Kidney glomerular epithelial cell (primary cell): ENCODE measurements around the gene IGDCC3.
A peak's percentile ranks its signal among the peaks of the same experiment; 100 is the strongest.
"Not testable (repeated sequence)": the region's sequence is repeated elsewhere in the genome, so short reads cannot be mapped to it uniquely, and the experiment has no call there.

Experiments
- DNase-seq: peaks from one replicate; lab custom pipeline; 2025; lab: John Stamatoyannopoulos, UW

Gene IGDCC3

GRCh38 chr15:65406424-65407000 is 28.7 kb upstream of the IGDCC3 start:
- no peak for DNase-seq

GRCh38 chr15:65405791-65406423 is 28.1 kb upstream of the IGDCC3 start:
- no peak for DNase-seq

GRCh38 chr15:65404186-65404872 is 26.5 kb upstream of the IGDCC3 start:
- DNase-seq, result no peak

GRCh38 chr15:65402961-65403360 is 25.2 kb upstream of the IGDCC3 start:
- no peak for DNase-seq

GRCh38 chr15:65401611-65402240 is 23.9 kb upstream of the IGDCC3 start:
- DNase-seq, result no peak

GRCh38 chr15:65400760-65401610 is 23.2 kb upstream of the IGDCC3 start:
- peak; percentile 69 for DNase-seq

- DNase-seq, result no peak
Observed at GRCh38 chr15:65399997-65400396, 22.2 kb upstream of the IGDCC3 start.

- DNase-seq, result no peak
Observed at GRCh38 chr15:65399001-65399706, 21.4 kb upstream of the IGDCC3 start.

- DNase-seq, result not testable (repeated sequence)
Observed at GRCh38 chr15:65398486-65398885, 20.7 kb upstream of the IGDCC3 start.

- DNase-seq, result no peak
Observed at GRCh38 chr15:65396965-65397317, 19.1 kb upstream of the IGDCC3 start.

GRCh38 chr15:65396283-65396964 is 18.6 kb upstream of the IGDCC3 start:
- DNase-seq, result no peak

GRCh38 chr15:65395567-65396202 is 17.9 kb upstream of the IGDCC3 start:
- no peak for DNase-seq

- no peak for DNase-seq
Observed at GRCh38 chr15:65394936-65395335, 17.1 kb upstream of the IGDCC3 start.

GRCh38 chr15:65394280-65394789 is 16.5 kb upstream of the IGDCC3 start:
- no peak for DNase-seq

- DNase-seq, result no peak
Observed at GRCh38 chr15:65393557-65393956, 15.8 kb upstream of the IGDCC3 start.

- DNase-seq, result no peak
Observed at GRCh38 chr15:65393091-65393490, 15.3 kb upstream of the IGDCC3 start.

GRCh38 chr15:65392368-65392767 is 14.6 kb upstream of the IGDCC3 start:
- DNase-seq, result no peak

GRCh38 chr15:65391732-65392131 is 13.9 kb upstream of the IGDCC3 start:
- DNase-seq, result no peak

- no peak for DNase-seq
Observed at GRCh38 chr15:65390447-65390846, 12.6 kb upstream of the IGDCC3 start.

- DNase-seq, result no peak
Observed at GRCh38 chr15:65389226-65389625, 11.4 kb upstream of the IGDCC3 start.
